DND-41 (cell line): Measurements from ENCODE around the gene OR12D3.

Experiments
- ATAC-seq: fragments of 200-7000 bp; cut with Tn5 transposase; 3 replicates; pipeline ENCODE4 v1.9.1; 2021; ENCODE audit warnings: low read depth; ENCODE audit not compliant: insufficient read depth
- DNase-seq: peaks from one replicate; pipeline ENCODE4 v3.0.0-alpha.2; 2020
- H2AFZ ChIP-seq: 2 replicates; pipeline ENCODE4 v1.6.0; 2012; ENCODE audit warnings: low read depth, low read length
- H3K27ac ChIP-seq: 2 replicates; pipeline ENCODE4 v1.5.1; 2012; ENCODE audit warnings: low read length, inconsistent platforms
- H3K27me3 ChIP-seq: fragments of 200-600 bp; sonication (generic); 2 replicates; pipeline ENCODE4 v1.6.0; 2012; ENCODE audit warnings: low read length, mild to moderate bottlenecking, inconsistent platforms; ENCODE audit not compliant: insufficient read depth, poor library complexity
- H3K36me3 ChIP-seq: 2 replicates; pipeline ENCODE4 v1.5.1; 2012; ENCODE audit warnings: low read length, inconsistent platforms; ENCODE audit not compliant: insufficient read depth
- H3K4me1 ChIP-seq: 2 replicates; pipeline ENCODE4 v1.5.1; 2012; ENCODE audit warnings: mild to moderate bottlenecking, low read length; ENCODE audit not compliant: insufficient read depth
- H3K4me2 ChIP-seq: 2 replicates; pipeline ENCODE4 v1.6.0; 2012; ENCODE audit warnings: mild to moderate bottlenecking, moderate library complexity, low read length, inconsistent platforms; ENCODE audit not compliant: insufficient read depth
- H3K4me3 ChIP-seq, 2 experiments: fragments of 200-600 bp in 1 of 2; shearing (Covaris generic) in 1 of 2; 2 replicates each; pipeline ENCODE4 v1.5.1; 2012 to 2016; ENCODE audit warnings: inconsistent platforms in 2 of 2, low read length in 2 of 2, mild to moderate bottlenecking in 2 of 2, low read depth in 1 of 2, moderate library complexity in 1 of 2
- H3K79me2 ChIP-seq: 2 replicates; pipeline ENCODE4 v1.6.0; 2012; ENCODE audit warnings: low read length, inconsistent platforms; ENCODE audit not compliant: insufficient read depth
- H3K9ac ChIP-seq: 2 replicates; pipeline ENCODE4 v1.6.0; 2012; ENCODE audit warnings: low read depth, mild to moderate bottlenecking, inconsistent platforms, low read length, moderate library complexity
- H3K9me3 ChIP-seq: 2 replicates; pipeline ENCODE4 v1.5.1; 2012; ENCODE audit warnings: low read length, moderate library complexity, mild to moderate bottlenecking, inconsistent platforms; ENCODE audit not compliant: insufficient read depth, severe bottlenecking
- H4K20me1 ChIP-seq: 2 replicates; pipeline ENCODE4 v1.6.0; 2012; ENCODE audit warnings: low read length; ENCODE audit not compliant: insufficient read depth
- EZH2 ChIP-seq: IDR thresholded peaks from 3 replicates; pipeline ENCODE4 v1.6.1; 2012; ENCODE audit warnings: borderline replicate concordance, low read depth, mild to moderate bottlenecking, moderate library complexity, low read length, inconsistent platforms; ENCODE audit not compliant: severe bottlenecking
- TF ChIP-seq, protein P1 (sequence below): IDR thresholded peaks from 2 replicates; pipeline ENCODE4 v1.5.1; 2012; ENCODE audit warnings: borderline replicate concordance, low read length, moderate library complexity, mild to moderate bottlenecking; ENCODE audit not compliant: poor library complexity, severe bottlenecking; ENCODE audit errors: extremely low read depth

Gene OR12D3

GRCh38 chr6:29332676-29333075 lies 42.4 kb downstream of the OR12D3 start:
- no peak for TF ChIP-seq EZH2
- TF ChIP-seq, protein P1, sequence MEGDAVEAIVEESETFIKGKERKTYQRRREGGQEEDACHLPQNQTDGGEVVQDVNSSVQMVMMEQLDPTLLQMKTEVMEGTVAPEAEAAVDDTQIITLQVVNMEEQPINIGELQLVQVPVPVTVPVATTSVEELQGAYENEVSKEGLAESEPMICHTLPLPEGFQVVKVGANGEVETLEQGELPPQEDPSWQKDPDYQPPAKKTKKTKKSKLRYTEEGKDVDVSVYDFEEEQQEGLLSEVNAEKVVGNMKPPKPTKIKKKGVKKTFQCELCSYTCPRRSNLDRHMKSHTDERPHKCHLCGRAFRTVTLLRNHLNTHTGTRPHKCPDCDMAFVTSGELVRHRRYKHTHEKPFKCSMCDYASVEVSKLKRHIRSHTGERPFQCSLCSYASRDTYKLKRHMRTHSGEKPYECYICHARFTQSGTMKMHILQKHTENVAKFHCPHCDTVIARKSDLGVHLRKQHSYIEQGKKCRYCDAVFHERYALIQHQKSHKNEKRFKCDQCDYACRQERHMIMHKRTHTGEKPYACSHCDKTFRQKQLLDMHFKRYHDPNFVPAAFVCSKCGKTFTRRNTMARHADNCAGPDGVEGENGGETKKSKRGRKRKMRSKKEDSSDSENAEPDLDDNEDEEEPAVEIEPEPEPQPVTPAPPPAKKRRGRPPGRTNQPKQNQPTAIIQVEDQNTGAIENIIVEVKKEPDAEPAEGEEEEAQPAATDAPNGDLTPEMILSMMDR: no peak
- H4K20me1 ChIP-seq: no peaks in the 10 kb centered on the region

DNA sequence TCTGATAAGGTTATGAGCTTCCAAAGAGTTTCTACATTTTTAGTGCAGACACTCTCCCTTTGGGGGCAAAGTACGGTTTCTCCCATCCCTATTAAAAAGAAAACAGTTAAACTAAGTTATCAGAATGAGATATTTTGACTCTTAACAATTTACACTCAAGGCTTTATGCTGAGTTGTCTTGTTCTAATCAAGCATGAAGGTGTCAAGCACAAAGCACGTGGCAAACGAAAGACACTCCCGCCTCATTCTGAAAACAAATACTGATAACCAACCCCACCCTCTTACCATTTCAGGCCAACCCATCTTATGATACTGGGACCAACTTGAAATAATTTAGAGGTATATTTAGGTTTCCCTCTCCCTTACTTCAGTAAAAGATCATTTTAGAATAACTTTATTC lies 49.3 kb downstream of the OR12D3 start:
- TF ChIP-seq, protein P1: no peak
- no peak for TF ChIP-seq EZH2
- Histone ChIP-seq H3K27me3 (no peaks in the 10 kb centered on the region), H3K4me2 (no peak overlapping the region), H3K9me3 (no peaks in the 10 kb centered on the region), H4K20me1 (no peaks in the 10 kb centered on the region), H2AFZ (no peak overlapping the region), H3K4me3 (no peak overlapping the region), H3K27ac (no peak overlapping the region), H3K4me1 (no peaks in the 10 kb centered on the region), H3K9ac (no peak overlapping the region), H3K36me3 (no peaks in the 10 kb centered on the region), H3K79me2 (no peaks in the 10 kb centered on the region)
- no peak for ATAC-seq
- no peak for DNase-seq

More at GRCh38 chr6:29332676-29333075, 42.4 kb downstream of the OR12D3 start:
- Histone ChIP-seq H3K36me3 (no peaks in the 10 kb centered on the region), H3K4me1 (no peaks in the 10 kb centered on the region), H3K27me3 (no peaks in the 10 kb centered on the region), H3K4me2 (no peak overlapping the region), H3K79me2 (no peaks in the 10 kb centered on the region), H3K27ac (no peak overlapping the region), H3K9ac (no peak overlapping the region), H3K4me3 (no peak overlapping the region), H2AFZ (no peak overlapping the region), H3K9me3 (no peaks in the 10 kb centered on the region)
- DNase-seq: no peak
- no peak for ATAC-seq
